HEK293 (cell line): ENCODE data around the gene MAN1C1.

Source experiments
- CTCF ChIA-PET: fragments of 350-600 bp; formaldehyde crosslinking; extraction: SDS; loops from one replicate; lab custom pipeline; 2021; ENCODE audit warnings: antibody characterized with exemption; lab: Yijun Ruan, JAX
- POLR2A ChIA-PET: fragments of 300-600 bp; formaldehyde crosslinking; extraction: SDS; loops from one replicate; lab custom pipeline; 2020; ENCODE audit warnings: antibody characterized with exemption, inconsistent platforms; lab: Yijun Ruan, JAX
- H3K27ac ChIP-seq: fragments of 200-500 bp; sonication (Bioruptor generic); 2 replicates; pipeline ENCODE4 v1.5.1; 2014; ENCODE audit warnings: low read depth, low read length, control low read depth, inconsistent platforms; ENCODE audit errors: extremely low read depth
- H3K36me3 ChIP-seq, 2 experiments: fragments of 200-500 bp in 1 of 2; sonication (Bioruptor generic) in 1 of 2; 1 replicate in 1 of 2; 2 replicates in 1 of 2; pipeline ENCODE4 v1.5.1; 2014 to 2017; ENCODE audit warnings: inconsistent platforms in 2 of 2, low read length in 2 of 2; ENCODE audit not compliant: control insufficient read depth in 2 of 2, insufficient read depth in 1 of 2
- H3K4me1 ChIP-seq: fragments of 200-500 bp; sonication (Bioruptor generic); 2 replicates; pipeline ENCODE4 v1.5.1; 2014; ENCODE audit warnings: mild to moderate bottlenecking, low read length, inconsistent platforms; ENCODE audit not compliant: control insufficient read depth, insufficient read depth
- H3K4me3 ChIP-seq: 2 replicates; pipeline ENCODE4 v1.5.1; 2011; ENCODE audit warnings: low read depth, mild to moderate bottlenecking, control low read depth, low read length, moderate library complexity
- H3K9me3 ChIP-seq: fragments of 200-500 bp; sonication (Bioruptor generic); 2 replicates; pipeline ENCODE4 v1.5.1; 2014; ENCODE audit warnings: low read depth, low read length, inconsistent platforms; ENCODE audit not compliant: control insufficient read depth, insufficient read depth
- INSM2 ChIP-seq: fragments of 450-650 bp; formaldehyde crosslinking; IDR thresholded peaks from 2 replicates; pipeline ENCODE4 v1.5.1; 2016; ENCODE audit warnings: missing biosample characterization, missing genetic modification characterization
- KLF1 ChIP-seq: fragments of 450-650 bp; formaldehyde crosslinking; IDR thresholded peaks from 2 replicates; pipeline ENCODE4 v1.5.1; 2016; ENCODE audit warnings: missing biosample characterization, missing genetic modification characterization
- KLF16 ChIP-seq: fragments of 450-650 bp; formaldehyde crosslinking; IDR thresholded peaks from 2 replicates; pipeline ENCODE4 v1.5.1; 2017; ENCODE audit warnings: missing biosample characterization, missing genetic modification characterization
- OSR2 ChIP-seq: fragments of 450-650 bp; formaldehyde crosslinking; IDR thresholded peaks from 2 replicates; pipeline ENCODE4 v1.5.1; 2016; ENCODE audit warnings: missing biosample characterization, missing genetic modification characterization
- PRDM6 ChIP-seq: fragments of 450-650 bp; formaldehyde crosslinking; IDR thresholded peaks from 2 replicates; pipeline ENCODE4 v1.5.1; 2017; ENCODE audit warnings: missing biosample characterization, missing genetic modification characterization
- REST ChIP-seq: fragments of 450-650 bp; formaldehyde crosslinking; IDR thresholded peaks from 2 replicates; pipeline ENCODE4 v1.5.1; 2016; ENCODE audit warnings: missing biosample characterization, missing genetic modification characterization
- SCRT2 ChIP-seq: fragments of 450-650 bp; formaldehyde crosslinking; IDR thresholded peaks from 2 replicates; pipeline ENCODE4 v1.5.1; 2016; ENCODE audit warnings: missing biosample characterization, missing genetic modification characterization
- ZNF157 ChIP-seq: fragments of 450-650 bp; formaldehyde crosslinking; IDR thresholded peaks from 2 replicates; pipeline ENCODE4 v1.5.1; 2016; ENCODE audit warnings: missing biosample characterization, missing genetic modification characterization
- ZNF23 ChIP-seq: fragments of 450-650 bp; formaldehyde crosslinking; IDR thresholded peaks from 2 replicates; pipeline ENCODE4 v1.5.1; 2016; ENCODE audit warnings: missing biosample characterization, missing genetic modification characterization, borderline replicate concordance
- ZNF280D ChIP-seq: fragments of 450-650 bp; formaldehyde crosslinking; IDR thresholded peaks from 2 replicates; pipeline ENCODE4 v1.5.1; 2016; ENCODE audit warnings: missing biosample characterization, missing genetic modification characterization
- ZNF335 ChIP-seq: fragments of 450-650 bp; formaldehyde crosslinking; conservative IDR thresholded peaks from 2 replicates; pipeline ENCODE4 v1.5.1; 2016; ENCODE audit warnings: missing biosample characterization, missing genetic modification characterization
- ZNF426 ChIP-seq: fragments of 450-650 bp; formaldehyde crosslinking; IDR thresholded peaks from 2 replicates; pipeline ENCODE4 v1.5.1; 2017; ENCODE audit warnings: missing biosample characterization, missing genetic modification characterization, mild to moderate bottlenecking, inconsistent platforms, moderate library complexity
- ZNF548 ChIP-seq: fragments of 450-650 bp; formaldehyde crosslinking; IDR thresholded peaks from 2 replicates; pipeline ENCODE4 v1.5.1; 2016; ENCODE audit warnings: missing biosample characterization, missing genetic modification characterization
- ZNF626 ChIP-seq: fragments of 450-650 bp; sonication (Bioruptor Pico); formaldehyde crosslinking; IDR thresholded peaks from 2 replicates; pipeline ENCODE4 v1.5.1; 2018; ENCODE audit warnings: missing biosample characterization, missing genetic modification characterization, inconsistent platforms
- ZNF639 ChIP-seq: fragments of 450-650 bp; formaldehyde crosslinking; IDR thresholded peaks from 2 replicates; pipeline ENCODE4 v1.5.1; 2016; ENCODE audit warnings: missing biosample characterization, missing genetic modification characterization
- ZNF664 ChIP-seq: fragments of 450-650 bp; formaldehyde crosslinking; IDR thresholded peaks from 2 replicates; pipeline ENCODE4 v1.5.1; 2016; ENCODE audit warnings: missing biosample characterization, missing genetic modification characterization
- ZNF677 ChIP-seq: fragments of 450-650 bp; IDR thresholded peaks from 2 replicates; pipeline ENCODE4 v1.5.0; 2018; ENCODE audit warnings: missing biosample characterization, mild to moderate bottlenecking, missing genetic modification characterization, moderate library complexity
- ZNF792 ChIP-seq: fragments of 450-650 bp; formaldehyde crosslinking; IDR thresholded peaks from 2 replicates; pipeline ENCODE4 v1.5.1; 2016; ENCODE audit warnings: missing biosample characterization, missing genetic modification characterization
- ZSCAN18 ChIP-seq: fragments of 450-650 bp; formaldehyde crosslinking; IDR thresholded peaks from 2 replicates; pipeline ENCODE4 v1.5.1; 2016; ENCODE audit warnings: missing biosample characterization, missing genetic modification characterization
- ZSCAN30 ChIP-seq: fragments of 450-650 bp; IDR thresholded peaks from 2 replicates; pipeline ENCODE4 v1.5.1; 2018; ENCODE audit warnings: missing biosample characterization, mild to moderate bottlenecking, missing genetic modification characterization, moderate library complexity

The MAN1C1 gene

GRCh38 chr1:25568834-25569596 lies 47.6 kb upstream of the MAN1C1 start (continued):
- peak; percentile 32; the same call in 1 of the 2 replicates for TF ChIP-seq ZNF335 (tag by site-specific recombination)

GRCh38 chr1:25569597-25570396 lies 46.8 kb upstream of the MAN1C1 start:
- POLR2A ChIA-PET = interaction anchor here (0.9 to 1.6 kb wide), 3 partner anchors 10 to 21 kb away, joined by 3 to 4 read pairs (median 4); no protein-coding TSS in a partner anchor
- H3K36me3 ChIP-seq = peaks cover 0 to 3% of the 10 kb centered on the region in 2 experiments; a peak in 1 of 3 replicates
- TF ChIP-seq ZSCAN18 (no peak), ZNF792 (tag by site-specific recombination) (no peak), ZSCAN30 (tag by site-specific recombination) (no peak), KLF1 (tag by site-specific recombination) (peak; percentile 16; the same call in 1 of the 2 replicates), ZNF426 (tag by site-specific recombination) (no peak), ZNF626 (tag by site-specific recombination) (no peak), ZNF157 (tag by site-specific recombination) (no peak), INSM2 (no peak), PRDM6 (tag by site-specific recombination) (no peak), REST (tag by site-specific recombination) (no peak), SCRT2 (tag by site-specific recombination) (peak; percentile 76), ZNF23 (tag by site-specific recombination) (no peak), OSR2 (no peak), KLF16 (no peak), ZNF664 (tag by site-specific recombination) (peak; percentile 98), ZNF280D (tag by site-specific recombination) (no peak), ZNF677 (tag by site-specific recombination) (no peak), ZNF639 (tag by site-specific recombination) (no peak), ZNF548 (tag by site-specific recombination) (no peak)

More at GRCh38 chr1:25569597-25570396, 46.8 kb upstream of the MAN1C1 start:
- CTCF ChIA-PET = interaction anchor here (1.6 kb wide), 1 partner anchor 10 kb away, joined by 6 read pairs; no protein-coding TSS in a partner anchor
- Histone ChIP-seq H3K27ac (no peak overlapping the region), H3K4me3 (no peak overlapping the region), H3K4me1 (peaks cover 5% of the 10 kb centered on the region), H3K9me3 (no peaks in the 10 kb centered on the region)
